Activated CD4-positive, alpha-beta T cell treated with anti-CD3 and anti-CD28 coated beads, Interleukin-2, amount 10 ng/mL, durations not matched to agents 7 days and 5 days (primary cell): ENCODE results near the gene ZNF365. TPM values are rescaled to one million over a fixed set of nuclear protein-coding genes. Genes with fewer than 3 reads are reported as not detected.
"Not testable (repeated sequence)": the region's sequence is repeated elsewhere in the genome, so short reads cannot be mapped to it uniquely, and the experiment has no call there.

Experiments used
- CTCF ChIA-PET: fragments of 350-600 bp; sonication (Branson Sonifier 250); formaldehyde crosslinking; loops from one replicate; lab custom pipeline; 2021; ENCODE audit warnings: antibody characterized with exemption; lab: Charles Lee
- POLR2A ChIA-PET: fragments of 350-600 bp; sonication (Branson Sonifier 250); formaldehyde crosslinking; loops from one replicate; lab custom pipeline; 2021; ENCODE audit warnings: antibody characterized with exemption; lab: Charles Lee
- DNase-seq: peaks from one replicate; pipeline ENCODE4 v3.0.0-alpha.2; 2020
- H3K27ac Mint-ChIP-seq: one replicate; pipeline ENCODE4 v1.8.0; 2021; ENCODE audit warnings: mild to moderate bottlenecking, moderate library complexity, mixed read lengths
- H3K27me3 Mint-ChIP-seq: one replicate; pipeline ENCODE4 v1.8.0; 2021; ENCODE audit warnings: mixed read lengths
- H3K36me3 Mint-ChIP-seq: one replicate; pipeline ENCODE4 v1.8.0; 2021; ENCODE audit warnings: low read depth, mixed read lengths
- H3K4me1 Mint-ChIP-seq: one replicate; pipeline ENCODE4 v1.8.0; 2021; ENCODE audit warnings: mixed read lengths
- H3K4me3 Mint-ChIP-seq: one replicate; pipeline ENCODE4 v1.8.0; 2021; ENCODE audit warnings: mild to moderate bottlenecking, moderate library complexity, mixed read lengths
- H3K9me3 Mint-ChIP-seq: one replicate; pipeline ENCODE4 v1.8.0; 2021; ENCODE audit warnings: mixed read lengths
- total RNA-seq, 2 experiments: library from RNA; stranded (reverse); gene quantifications; one replicate each; pipeline ENCODE4 v1.2.3, GENCODE V29; 2021

Gene ZNF365
- total RNA-seq, 2 experiments from 2014 or later = 0.04 TPM; not detected in 1

- no peaks in the 10 kb centered on the region for H3K36me3 Mint-ChIP-seq
- DNase-seq = no peak
- no peaks in the 10 kb centered on the region for H3K4me1 Mint-ChIP-seq
- H3K4me3 Mint-ChIP-seq = no peak overlapping the region
- peaks cover 5% of the 10 kb centered on the region for H3K27me3 Mint-ChIP-seq
- peaks cover 21% of the 10 kb centered on the region for H3K9me3 Mint-ChIP-seq
- H3K27ac Mint-ChIP-seq = no peak overlapping the region
- ChIA-PET POLR2A (no interaction called here), CTCF (no interaction called here)
Measured at GRCh38 chr10:62352356-62352970, 21.7 kb upstream of the ZNF365 start.

DNA sequence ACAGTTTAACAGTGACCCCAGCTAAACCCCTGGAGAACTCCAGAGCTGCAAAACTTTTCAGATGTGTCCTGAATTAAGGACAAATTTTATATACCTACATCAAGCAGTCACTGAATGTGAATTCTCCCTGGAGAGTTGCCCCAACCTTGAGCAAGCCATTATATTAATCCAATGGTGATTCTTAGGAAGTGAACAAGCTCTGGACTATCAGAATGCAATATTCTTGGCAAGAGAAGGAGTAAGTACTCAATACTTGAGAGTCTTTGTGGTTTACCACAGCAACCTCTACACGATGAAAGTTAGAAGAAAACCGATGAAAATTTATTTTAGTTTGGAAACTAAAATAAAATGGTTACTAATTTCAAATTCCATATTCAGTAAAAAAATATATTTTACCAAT is 19.3 kb upstream of the ZNF365 start:
- CTCF ChIA-PET = interaction anchor here (0.6 kb wide), 1 partner anchor 87 kb away, joined by 3 read pairs; the partner anchor contains the start of gene RTKN2
- H3K27me3 Mint-ChIP-seq = peaks cover 2% of the 10 kb centered on the region
- DNase-seq = no peak
- POLR2A ChIA-PET = no interaction called here
- H3K27ac Mint-ChIP-seq = no peak overlapping the region
- H3K4me3 Mint-ChIP-seq = no peak overlapping the region
- peaks cover 20% of the 10 kb centered on the region for H3K9me3 Mint-ChIP-seq
- H3K4me1 Mint-ChIP-seq = no peaks in the 10 kb centered on the region
- H3K36me3 Mint-ChIP-seq = no peaks in the 10 kb centered on the region

DNA sequence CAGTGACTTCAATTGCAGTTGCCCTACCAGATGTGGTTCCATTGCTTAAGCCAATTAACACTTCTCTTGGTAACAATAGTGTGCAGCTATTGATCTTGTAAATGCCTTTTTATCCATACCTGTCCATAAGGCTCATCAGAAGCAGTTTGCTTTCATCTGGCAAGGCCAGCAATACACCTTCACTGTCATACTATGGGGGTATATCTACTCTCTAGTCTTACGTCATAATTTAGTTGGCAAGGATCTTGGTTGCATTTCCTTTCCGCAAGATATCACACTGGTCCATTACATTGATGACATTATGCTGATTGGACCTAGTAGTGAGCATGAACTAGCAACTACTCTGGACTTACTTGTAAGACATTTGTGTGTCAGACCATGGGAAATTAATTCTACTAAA is 17.7 kb upstream of the ZNF365 start:
- peaks cover 15% of the 10 kb centered on the region for H3K9me3 Mint-ChIP-seq
- CTCF ChIA-PET = no interaction called here
- no peak overlapping the region for H3K4me3 Mint-ChIP-seq
- DNase-seq = no peak
- H3K36me3 Mint-ChIP-seq = no peaks in the 10 kb centered on the region
- POLR2A ChIA-PET = no interaction called here
- no peaks in the 10 kb centered on the region for H3K4me1 Mint-ChIP-seq
- H3K27ac Mint-ChIP-seq = no peak overlapping the region
- H3K27me3 Mint-ChIP-seq = peaks cover 2% of the 10 kb centered on the region

GRCh38 chr10:62358151-62358550 is 16.0 kb upstream of the ZNF365 start:
- CTCF ChIA-PET, H3K27ac Mint-ChIP-seq, H3K36me3 Mint-ChIP-seq, H3K4me1 Mint-ChIP-seq, POLR2A ChIA-PET, H3K4me3 Mint-ChIP-seq, H3K27me3 Mint-ChIP-seq, DNase-seq: not testable (repeated sequence)
- peaks cover 11% of the 10 kb centered on the region for H3K9me3 Mint-ChIP-seq

- CTCF ChIA-PET = interaction anchor here (0.8 kb wide), 1 partner anchor 17 kb away, joined by 4 read pairs; no protein-coding TSS in a partner anchor
- no peak for DNase-seq
- H3K27ac Mint-ChIP-seq = no peak overlapping the region
- H3K27me3 Mint-ChIP-seq = peaks cover 41% of the 10 kb centered on the region
- H3K4me1 Mint-ChIP-seq = peaks cover 10% of the 10 kb centered on the region
- H3K36me3 Mint-ChIP-seq = no peaks in the 10 kb centered on the region
- no peaks in the 10 kb centered on the region for H3K9me3 Mint-ChIP-seq
- POLR2A ChIA-PET = no interaction called here
- peak overlapping the region; percentile 61 for H3K4me3 Mint-ChIP-seq
Measured at GRCh38 chr10:62373639-62373994, 552 bp upstream of the ZNF365 start.

DNA sequence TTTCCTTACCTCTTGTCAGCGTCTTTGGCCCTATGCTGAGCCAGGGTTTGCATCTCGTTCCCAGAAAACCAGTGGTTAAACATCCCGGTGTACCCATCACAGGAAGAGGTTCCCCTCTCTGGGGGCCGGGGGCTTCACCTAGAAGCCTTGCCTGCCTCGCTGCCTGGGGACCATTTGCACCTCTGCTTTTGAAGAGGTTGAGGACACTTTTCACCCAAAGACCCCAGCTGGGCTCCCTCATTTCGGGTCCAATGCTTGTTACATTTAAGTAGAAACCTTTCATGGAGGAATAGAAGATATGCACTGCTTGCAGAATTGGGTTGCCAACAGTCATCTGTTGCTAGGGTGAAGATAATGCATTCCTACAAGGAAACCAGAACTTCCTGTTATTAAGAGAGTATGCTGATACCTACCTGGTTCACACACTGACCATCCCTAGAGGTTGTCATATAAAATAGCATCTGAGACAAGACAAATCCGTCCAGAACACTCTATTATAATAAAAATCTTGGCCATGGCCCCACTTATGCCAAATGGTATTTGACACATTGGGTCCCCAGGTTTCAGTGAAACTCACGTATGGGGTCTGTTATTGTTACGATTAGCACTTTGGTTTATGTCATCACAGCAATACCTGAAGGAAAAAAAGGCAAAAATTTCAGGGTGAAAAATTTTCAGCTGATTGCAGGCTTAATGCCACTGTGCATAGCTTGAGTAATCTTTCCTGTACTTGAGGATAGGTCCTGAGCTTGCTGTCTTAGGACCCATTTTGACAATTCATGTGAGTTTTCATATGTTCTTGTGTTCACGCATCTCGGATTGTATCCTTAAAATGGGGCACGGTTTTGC is 917 bp downstream of the ZNF365 start:
- Mint-ChIP-seq H3K36me3 (no peaks in the 10 kb centered on the region), H3K9me3 (no peaks in the 10 kb centered on the region), H3K4me1 (peaks cover 10% of the 10 kb centered on the region), H3K4me3 (peak overlapping the region; percentile 65), H3K27me3 (peaks cover 41% of the 10 kb centered on the region), H3K27ac (no peak overlapping the region)
- DNase-seq = no peak
- ChIA-PET CTCF (no interaction called here), POLR2A (no interaction called here)

DNA sequence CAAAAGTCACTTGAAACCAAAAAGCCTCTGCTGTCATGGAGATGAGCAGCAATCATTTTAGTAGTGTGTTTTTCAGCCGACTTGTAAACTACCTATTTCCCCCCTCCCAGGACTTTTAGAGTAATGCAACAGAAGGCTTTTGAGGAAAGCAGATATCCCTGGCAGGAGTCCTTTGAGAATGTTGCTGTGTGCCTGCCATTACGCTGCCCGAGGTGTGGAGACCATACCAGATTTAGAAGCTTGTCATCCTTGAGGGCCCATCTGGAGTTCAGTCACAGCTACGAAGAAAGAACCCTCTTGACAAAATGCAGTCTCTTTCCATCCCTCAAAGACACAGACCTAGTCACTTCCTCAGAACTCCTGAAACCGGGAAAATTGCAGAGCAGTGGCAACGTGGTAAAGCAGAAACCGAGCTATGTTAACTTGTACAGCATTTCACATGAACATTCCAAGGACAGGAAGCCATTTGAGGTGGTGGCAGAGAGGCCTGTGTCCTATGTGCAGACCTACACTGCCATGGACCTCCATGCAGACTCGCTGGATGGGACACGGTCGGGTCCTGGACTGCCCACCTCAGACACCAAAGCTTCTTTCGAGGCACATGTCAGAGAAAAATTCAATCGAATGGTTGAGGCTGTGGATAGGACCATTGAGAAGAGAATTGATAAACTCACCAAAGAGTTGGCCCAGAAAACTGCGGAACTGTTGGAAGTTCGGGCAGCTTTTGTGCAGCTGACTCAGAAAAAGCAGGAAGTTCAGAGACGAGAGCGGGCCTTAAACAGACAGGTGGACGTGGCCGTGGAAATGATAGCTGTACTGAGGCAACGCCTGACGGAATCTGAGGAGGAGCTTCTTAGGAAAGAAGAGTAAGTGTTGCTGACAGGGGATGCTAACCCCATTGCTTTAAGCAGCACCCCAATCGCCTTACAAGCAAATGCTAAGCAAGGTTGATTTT is 2.2 kb downstream of the ZNF365 start:
- ChIA-PET POLR2A (interaction anchor here (0.5 kb wide), 1 partner anchor 16 kb away, joined by 4 read pairs; no protein-coding TSS in a partner anchor), CTCF (interaction anchor here (0.6 kb wide), 1 partner anchor 675 kb away, joined by 3 read pairs; no protein-coding TSS in a partner anchor)
- Mint-ChIP-seq H3K36me3 (no peaks in the 10 kb centered on the region), H3K4me3 (no peak overlapping the region), H3K27me3 (peaks cover 44% of the 10 kb centered on the region), H3K9me3 (no peaks in the 10 kb centered on the region), H3K4me1 (peaks cover 10% of the 10 kb centered on the region), H3K27ac (no peak overlapping the region)
- DNase-seq = no peak

DNA sequence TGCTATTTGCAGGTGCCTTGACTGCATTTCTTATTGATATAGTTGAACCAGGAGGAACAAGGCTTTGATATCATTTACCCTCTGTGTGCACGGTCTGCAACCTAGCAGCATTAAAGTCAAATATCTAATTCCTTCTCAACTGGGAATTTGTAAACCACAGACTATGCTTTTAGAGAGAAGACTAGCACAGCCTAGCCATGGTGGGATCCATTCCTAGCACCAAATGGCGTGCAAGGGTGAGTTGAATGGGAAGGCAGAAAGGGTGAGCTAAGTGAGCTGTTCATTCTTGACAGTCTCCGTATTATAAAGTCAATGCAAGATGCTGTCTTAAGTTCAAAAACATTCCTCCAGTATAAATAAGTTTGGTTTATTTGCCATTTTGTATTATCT is 2.9 kb downstream of the ZNF365 start:
- H3K4me3 Mint-ChIP-seq = no peak overlapping the region
- DNase-seq = no peak
- POLR2A ChIA-PET = interaction anchor here (0.5 kb wide), 1 partner anchor 16 kb away, joined by 4 read pairs; no protein-coding TSS in a partner anchor
- H3K36me3 Mint-ChIP-seq = no peaks in the 10 kb centered on the region
- CTCF ChIA-PET = no interaction called here
- H3K9me3 Mint-ChIP-seq = no peaks in the 10 kb centered on the region
- H3K27me3 Mint-ChIP-seq = peaks cover 39% of the 10 kb centered on the region
- no peak overlapping the region for H3K27ac Mint-ChIP-seq
- peaks cover 10% of the 10 kb centered on the region for H3K4me1 Mint-ChIP-seq

DNA sequence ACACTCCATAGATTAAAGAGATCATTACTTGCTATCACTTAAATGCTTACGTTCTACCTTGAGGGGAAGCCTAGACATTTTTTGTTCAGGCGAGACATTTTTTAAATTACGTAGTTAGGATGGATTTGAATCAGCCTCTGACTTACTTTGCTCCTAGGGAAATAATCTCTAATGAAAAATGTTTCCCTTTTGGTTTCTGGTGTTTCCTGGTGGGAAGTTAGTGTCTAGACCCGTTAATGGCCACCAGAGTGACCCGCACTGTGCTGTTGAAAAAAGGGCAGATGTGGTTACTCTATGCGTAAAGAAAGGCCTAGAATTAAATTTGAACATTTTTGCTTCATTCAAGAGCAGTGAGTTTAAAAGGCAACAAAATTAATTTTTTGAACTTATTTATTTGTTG is 3.8 kb downstream of the ZNF365 start:
- Mint-ChIP-seq H3K9me3 (no peaks in the 10 kb centered on the region), H3K36me3 (no peaks in the 10 kb centered on the region), H3K4me1 (peaks cover 10% of the 10 kb centered on the region), H3K27ac (no peak overlapping the region), H3K4me3 (no peak overlapping the region), H3K27me3 (peaks cover 33% of the 10 kb centered on the region)
- no peak for DNase-seq
- POLR2A ChIA-PET = no interaction called here
- CTCF ChIA-PET = no interaction called here

GRCh38 chr10:62378877-62379276 is 4.7 kb downstream of the ZNF365 start:
- peaks cover 26% of the 10 kb centered on the region for H3K27me3 Mint-ChIP-seq
- POLR2A ChIA-PET, DNase-seq, H3K4me1 Mint-ChIP-seq, H3K36me3 Mint-ChIP-seq, H3K27ac Mint-ChIP-seq, H3K9me3 Mint-ChIP-seq, H3K4me3 Mint-ChIP-seq: not testable (repeated sequence)
- CTCF ChIA-PET = interaction anchor here (0.7 kb wide), 1 partner anchor 490 kb away, joined by 4 read pairs; no protein-coding TSS in a partner anchor

- Mint-ChIP-seq H3K9me3 (no peaks in the 10 kb centered on the region), H3K27ac (no peak overlapping the region), H3K36me3 (no peaks in the 10 kb centered on the region), H3K27me3 (peaks cover 25% of the 10 kb centered on the region), H3K4me1 (peaks cover 8% of the 10 kb centered on the region), H3K4me3 (no peak overlapping the region)
- CTCF ChIA-PET = interaction anchor here (0.7 kb wide), 1 partner anchor 489 kb away, joined by 4 read pairs; no protein-coding TSS in a partner anchor
- POLR2A ChIA-PET = no interaction called here
- no peak for DNase-seq
Measured at GRCh38 chr10:62379394-62379793, 5.2 kb downstream of the ZNF365 start.

- ChIA-PET CTCF (interaction anchor here (0.6 kb wide), 1 partner anchor 9 kb away, joined by 3 read pairs; no protein-coding TSS in a partner anchor), POLR2A (no interaction called here)
- no peak overlapping the region for H3K4me3 Mint-ChIP-seq
- H3K36me3 Mint-ChIP-seq = no peaks in the 10 kb centered on the region
- DNase-seq = no peak
- no peak overlapping the region for H3K27ac Mint-ChIP-seq
- H3K9me3 Mint-ChIP-seq = no peaks in the 10 kb centered on the region
- peaks cover 5% of the 10 kb centered on the region for H3K4me1 Mint-ChIP-seq
- H3K27me3 Mint-ChIP-seq = peaks cover 20% of the 10 kb centered on the region
Measured at GRCh38 chr10:62380016-62380415, 5.8 kb downstream of the ZNF365 start.
